GM23248 (cell line): ENCODE results near the gene MARF1.

Experiments
- EZH2 ChIP-seq: fragments of 200-600 bp; sonication (generic); IDR thresholded peaks from 2 replicates; pipeline ENCODE4 v1.6.1; 2018; ENCODE audit warnings: antibody characterized with exemption, mild to moderate bottlenecking; ENCODE audit not compliant: insufficient read depth, poor library complexity, severe bottlenecking
- EZH2phosphoT487 ChIP-seq: fragments of 200-600 bp; sonication (generic); IDR thresholded peaks from 2 replicates; pipeline ENCODE4 v1.6.1; 2018; ENCODE audit warnings: antibody characterized with exemption, moderate library complexity, mild to moderate bottlenecking, low read depth; ENCODE audit not compliant: insufficient read depth

DNA sequence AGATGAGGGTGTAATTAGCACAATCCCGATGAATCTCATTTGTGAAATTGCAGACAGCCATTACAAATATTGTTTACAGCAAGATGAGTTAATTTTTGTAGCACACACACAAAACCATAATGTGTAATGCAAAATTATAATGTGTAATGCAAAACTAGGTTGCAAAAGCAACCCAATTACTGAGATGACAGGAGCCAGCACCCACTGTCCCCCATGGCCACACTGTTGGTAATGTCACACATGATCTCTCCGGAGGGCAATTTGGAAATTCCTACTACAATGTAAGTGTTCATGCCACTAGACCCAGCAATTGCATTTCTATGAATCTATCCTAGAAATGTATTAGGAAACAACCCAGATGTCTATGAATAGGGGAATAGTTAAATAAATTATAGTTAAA, 76.9 kb downstream of the MARF1 start:
- TF ChIP-seq EZH2phosphoT487 = no peak
- no peak for TF ChIP-seq EZH2
